ENCODE data around the gene SHANK1.

The SHANK1 gene

GRCh38 chr19:50725911-50726230, 6.3 kb upstream of the SHANK1 start:
- no peak overlapping the region for H3K4me3 ChIP-seq (ENCODE audit: insufficient read depth, low read length, poor library complexity, severe bottlenecking)
- H3K79me2 ChIP-seq (ENCODE audit: insufficient read depth, low read length), result no peaks in the 10 kb centered on the region
- no peaks in the 10 kb centered on the region for H4K20me1 ChIP-seq (ENCODE audit: low read depth, low read length)
- H3K27ac ChIP-seq (ENCODE audit: low read depth, low read length), result no peak overlapping the region
- no peaks in the 10 kb centered on the region for H3K9me3 ChIP-seq (ENCODE audit: insufficient read depth, low read length)
- H3K9me2 ChIP-seq (replicated peaks; ENCODE audit: insufficient read depth, low read length), result no peaks in the 10 kb centered on the region
- H3K9ac ChIP-seq (ENCODE audit: low read length), result no peak overlapping the region
- no peaks in the 10 kb centered on the region for H3K27me3 ChIP-seq (ENCODE audit: low read length)
- H2AFZ ChIP-seq (ENCODE audit: low read depth, low read length, severe bottlenecking), result no peak overlapping the region
- no peaks in the 10 kb centered on the region for H3K36me3 ChIP-seq (ENCODE audit: low read length)
- TF ChIP-seq, protein P1, sequence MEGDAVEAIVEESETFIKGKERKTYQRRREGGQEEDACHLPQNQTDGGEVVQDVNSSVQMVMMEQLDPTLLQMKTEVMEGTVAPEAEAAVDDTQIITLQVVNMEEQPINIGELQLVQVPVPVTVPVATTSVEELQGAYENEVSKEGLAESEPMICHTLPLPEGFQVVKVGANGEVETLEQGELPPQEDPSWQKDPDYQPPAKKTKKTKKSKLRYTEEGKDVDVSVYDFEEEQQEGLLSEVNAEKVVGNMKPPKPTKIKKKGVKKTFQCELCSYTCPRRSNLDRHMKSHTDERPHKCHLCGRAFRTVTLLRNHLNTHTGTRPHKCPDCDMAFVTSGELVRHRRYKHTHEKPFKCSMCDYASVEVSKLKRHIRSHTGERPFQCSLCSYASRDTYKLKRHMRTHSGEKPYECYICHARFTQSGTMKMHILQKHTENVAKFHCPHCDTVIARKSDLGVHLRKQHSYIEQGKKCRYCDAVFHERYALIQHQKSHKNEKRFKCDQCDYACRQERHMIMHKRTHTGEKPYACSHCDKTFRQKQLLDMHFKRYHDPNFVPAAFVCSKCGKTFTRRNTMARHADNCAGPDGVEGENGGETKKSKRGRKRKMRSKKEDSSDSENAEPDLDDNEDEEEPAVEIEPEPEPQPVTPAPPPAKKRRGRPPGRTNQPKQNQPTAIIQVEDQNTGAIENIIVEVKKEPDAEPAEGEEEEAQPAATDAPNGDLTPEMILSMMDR (IDR thresholded peaks at IDR 0.05; ENCODE audit: insufficient read depth, low read length, poor library complexity, severe bottlenecking), result no peak
- no peak for TF ChIP-seq EZH2phosphoT487 (conservative IDR thresholded peaks at IDR 0.05; ENCODE audit: low read length)
- H3F3A ChIP-seq (ENCODE audit: insufficient read depth), result no peaks in the 10 kb centered on the region
- no peak overlapping the region for H3K4me2 ChIP-seq (ENCODE audit: low read depth, low read length, poor library complexity, severe bottlenecking)

- Histone ChIP-seq H3F3A (ENCODE audit: insufficient read depth) (no peaks in the 10 kb centered on the region), H4K20me1 (ENCODE audit: low read depth, low read length) (no peaks in the 10 kb centered on the region), H3K9ac (ENCODE audit: low read length) (no peak overlapping the region), H3K36me3 (ENCODE audit: low read length) (no peaks in the 10 kb centered on the region), H2AFZ (ENCODE audit: low read depth, low read length, severe bottlenecking) (no peak overlapping the region), H3K27me3 (ENCODE audit: low read length) (no peaks in the 10 kb centered on the region), H3K27ac (ENCODE audit: low read depth, low read length) (no peak overlapping the region), H3K9me2 (replicated peaks; ENCODE audit: insufficient read depth, low read length) (no peaks in the 10 kb centered on the region), H3K4me3 (ENCODE audit: insufficient read depth, low read length, poor library complexity, severe bottlenecking) (no peak overlapping the region), H3K4me2 (ENCODE audit: low read depth, low read length, poor library complexity, severe bottlenecking) (no peak overlapping the region), H3K9me3 (ENCODE audit: insufficient read depth, low read length) (no peaks in the 10 kb centered on the region), H3K79me2 (ENCODE audit: insufficient read depth, low read length) (no peaks in the 10 kb centered on the region)
- TF ChIP-seq EZH2phosphoT487 (conservative IDR thresholded peaks at IDR 0.05; ENCODE audit: low read length), result no peak
- TF ChIP-seq, protein P1 (IDR thresholded peaks at IDR 0.05; ENCODE audit: insufficient read depth, low read length, poor library complexity, severe bottlenecking), result no peak
Observed at GRCh38 chr19:50725218-50725910, 5.8 kb upstream of the SHANK1 start.

GRCh38 chr19:50724522-50725217, 5.1 kb upstream of the SHANK1 start:
- no peak overlapping the region for H3K27ac ChIP-seq (ENCODE audit: low read depth, low read length)
- H3K4me2 ChIP-seq (ENCODE audit: low read depth, low read length, poor library complexity, severe bottlenecking), result no peak overlapping the region

More at GRCh38 chr19:50724522-50725217, 5.1 kb upstream of the SHANK1 start:
- no peaks in the 10 kb centered on the region for H3K9me2 ChIP-seq (replicated peaks; ENCODE audit: insufficient read depth, low read length)
- H3K27me3 ChIP-seq (ENCODE audit: low read length), result no peaks in the 10 kb centered on the region
- no peaks in the 10 kb centered on the region for H3K9me3 ChIP-seq (ENCODE audit: insufficient read depth, low read length)
- H2AFZ ChIP-seq (ENCODE audit: low read depth, low read length, severe bottlenecking), result no peak overlapping the region
- TF ChIP-seq EZH2phosphoT487 (conservative IDR thresholded peaks at IDR 0.05; ENCODE audit: low read length), result no peak
- TF ChIP-seq, protein P1 (IDR thresholded peaks at IDR 0.05; ENCODE audit: insufficient read depth, low read length, poor library complexity, severe bottlenecking), result no peak
- H3K36me3 ChIP-seq (ENCODE audit: low read length), result no peaks in the 10 kb centered on the region
- no peak overlapping the region for H3K4me3 ChIP-seq (ENCODE audit: insufficient read depth, low read length, poor library complexity, severe bottlenecking)
- H4K20me1 ChIP-seq (ENCODE audit: low read depth, low read length), result no peaks in the 10 kb centered on the region
- H3K9ac ChIP-seq (ENCODE audit: low read length), result no peak overlapping the region
- no peaks in the 10 kb centered on the region for H3K79me2 ChIP-seq (ENCODE audit: insufficient read depth, low read length)
- H3F3A ChIP-seq (ENCODE audit: insufficient read depth), result no peaks in the 10 kb centered on the region

Measured in SU-DHL-6 (cell line).